ENCODE results near the gene EXOC4. TPM values are rescaled to one million over a fixed set of nuclear protein-coding genes. Genes with fewer than 3 reads are reported as not detected.
A peak's percentile ranks its signal among the peaks of the same experiment; 100 is the strongest.

Gene EXOC4
- total and polyA plus RNA-seq, 2 donors (not counting 3 experiments of a cell fraction or from before 2014, with no cell fraction given), result 20.3 to 73.1 TPM

- no peaks in the 10 kb centered on the region for H3K27me3 ChIP-seq (ENCODE audit: control insufficient read depth in 2 of 2, insufficient read depth in 2 of 2, low read length in 2 of 2)
- H3K4me1 ChIP-seq (ENCODE audit: control insufficient read depth, extremely low read depth, insufficient read depth, low read length), result no peaks in the 10 kb centered on the region
- intact Hi-C loops (cut with micrococcal nuclease), result no loop called here
- no TSS peak for BruUV-seq (replicated peaks)
- ChIA-PET POLR2A (no interaction called here), CTCF (interaction anchor here (0.9 to 1.3 kb wide), 3 partner anchors 10 to 92 kb away, joined by 3 read pairs; no protein-coding TSS in a partner anchor)
- H4K20me1 ChIP-seq (replicated peaks; ENCODE audit: control insufficient read depth, extremely low read depth, insufficient read depth, low read length), result no peaks in the 10 kb centered on the region
- no peak overlapping the region for H3K4me3 ChIP-seq (replicated peaks in 1 of 3; ENCODE audit: insufficient read depth in 1 of 3, low read depth in 1 of 3, low read length in 3 of 3)
- H3K9me3 ChIP-seq (replicated peaks; ENCODE audit: control insufficient read depth, insufficient read depth, low read length), result no peaks in the 10 kb centered on the region
- no peak overlapping the region for H3K9ac ChIP-seq (replicated peaks; ENCODE audit: extremely low read depth, insufficient read depth, low read length)
- DNase-seq (ENCODE audit: low read depth, low spot score) (peak; percentile 6), FAIRE-seq (no peak)
- H3K36me3 ChIP-seq (ENCODE audit: control insufficient read depth in 2 of 2, extremely low read depth in 1 of 2, insufficient read depth in 2 of 2, low read length in 2 of 2), result no peaks in the 10 kb centered on the region
- no peak overlapping the region for H3K27ac ChIP-seq (ENCODE audit: insufficient read depth, low read depth, low read length)
- no peaks in the 10 kb centered on the region for H3K9me1 ChIP-seq (replicated peaks; ENCODE audit: control insufficient read depth, extremely low read depth, insufficient read depth, low read length)
- no peak overlapping the region for H2AFZ ChIP-seq (ENCODE audit: low read depth, low read length)
- no peak for TF ChIP-seq CTCF (IDR thresholded peaks at IDR 0.05; ENCODE audit: extremely low read depth in 1 of 2, insufficient read depth in 1 of 2, low read depth in 1 of 2, low read length in 2 of 2)
- TF ChIP-seq POLR2AphosphoS5 (IDR thresholded peaks at IDR 0.05; ENCODE audit: insufficient read depth, low read depth, low read length), result no peak
- no peak for TF ChIP-seq EZH2 (IDR thresholded peaks at IDR 0.05; ENCODE audit: borderline replicate concordance, low read depth, low read length, severe bottlenecking)
- no peak for TF ChIP-seq JUN (IDR thresholded peaks at IDR 0.05; ENCODE audit: borderline replicate concordance, insufficient read depth, insufficient read length, low read depth)
- no peak for TF ChIP-seq GATA2 (IDR thresholded peaks at IDR 0.05; ENCODE audit: insufficient read depth, insufficient read length, low read depth, low read length)
- no peak for TF ChIP-seq POLR2A (IDR thresholded peaks at IDR 0.05; ENCODE audit: low read depth, low read length)
- TF ChIP-seq FOS (IDR thresholded peaks at IDR 0.05; ENCODE audit: borderline replicate concordance, insufficient read depth, low read length), result no peak
- no peak for TF ChIP-seq MAX (IDR thresholded peaks at IDR 0.05; ENCODE audit: insufficient read depth, insufficient read length)
- no peak for TF ChIP-seq MYC (IDR thresholded peaks at IDR 0.05; ENCODE audit: low read depth, low read length)
- dilution Hi-C loops (cut with MboI; ENCODE audit: extremely low pct_ligation_motif_present, low sequenced_read_pairs), result no loop called here
- no peak overlapping the region for H3K4me2 ChIP-seq (ENCODE audit: insufficient read depth, low read length)
- no peaks in the 10 kb centered on the region for H3K79me2 ChIP-seq (ENCODE audit: control insufficient read depth, insufficient read depth, low read length)
Measured at GRCh38 chr7:133650069-133650468, 397.2 kb downstream of the EXOC4 start.
